Measurements from ENCODE around the gene SLC5A2.

The SLC5A2 gene

DNA sequence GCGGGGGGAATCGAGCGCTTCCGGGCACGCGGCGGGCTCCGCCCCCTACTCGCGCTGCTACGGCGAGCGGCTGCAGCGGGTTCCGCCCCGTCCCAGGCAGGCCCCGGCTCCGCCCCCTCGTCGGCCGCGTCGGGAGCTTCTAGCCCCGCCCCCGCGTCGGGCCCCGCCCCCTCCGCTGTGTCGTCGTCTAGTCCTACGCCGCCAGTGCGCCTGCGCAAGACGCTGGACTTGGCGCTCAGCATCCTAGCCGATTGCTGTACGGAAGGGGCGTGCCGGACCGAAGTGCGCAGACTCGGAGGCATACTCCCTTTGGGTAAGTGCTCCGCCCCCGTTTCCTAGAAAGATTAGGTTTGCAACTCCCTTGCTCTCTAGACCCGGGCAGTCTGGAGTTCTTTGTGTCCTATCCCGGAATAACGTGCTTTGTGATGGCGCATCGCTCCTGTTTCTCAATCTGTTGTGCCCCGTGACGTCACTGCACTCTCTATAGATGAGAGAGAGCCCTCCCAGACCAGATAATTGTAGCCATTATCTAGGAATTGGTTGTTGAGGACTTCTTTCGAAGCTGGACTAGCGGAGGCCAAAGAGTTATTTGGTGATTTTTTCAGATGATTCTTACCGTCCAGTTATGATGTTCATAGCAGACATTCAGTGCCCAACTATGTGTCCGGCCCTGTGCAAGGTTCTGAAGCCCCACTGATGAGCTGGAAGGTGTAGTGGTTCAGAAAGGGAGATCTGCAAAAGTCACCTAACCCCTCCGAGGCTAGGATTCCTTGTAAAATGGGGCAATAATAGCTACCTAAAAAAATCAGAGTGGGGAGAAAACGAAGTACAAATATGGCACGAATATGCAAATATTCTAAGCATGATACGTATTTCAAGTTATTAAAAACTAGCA is 23.0 kb upstream of the SLC5A2 start:
- DNase-seq: peak; percentile 77

DNA sequence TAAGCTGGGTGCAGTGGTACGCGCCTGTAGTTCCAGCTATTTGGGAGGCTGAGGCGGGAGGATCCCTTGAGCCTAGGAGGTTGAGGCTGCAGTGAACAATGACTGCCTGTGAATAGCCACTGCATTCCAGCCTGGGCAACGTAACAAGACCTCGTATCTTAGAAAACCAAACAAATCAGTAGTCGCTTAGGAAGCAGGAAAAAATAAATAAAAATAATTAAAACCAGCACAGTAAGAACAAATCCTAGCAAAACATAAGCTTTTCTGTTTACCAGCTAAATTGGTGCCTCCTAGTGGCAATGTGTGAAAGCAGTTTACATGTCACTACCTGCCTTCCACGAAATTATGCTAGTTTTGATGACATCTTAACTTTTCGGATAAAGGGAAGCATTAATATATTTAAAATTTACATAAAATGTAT is 22.3 kb upstream of the SLC5A2 start:
- no peak for DNase-seq

DNA sequence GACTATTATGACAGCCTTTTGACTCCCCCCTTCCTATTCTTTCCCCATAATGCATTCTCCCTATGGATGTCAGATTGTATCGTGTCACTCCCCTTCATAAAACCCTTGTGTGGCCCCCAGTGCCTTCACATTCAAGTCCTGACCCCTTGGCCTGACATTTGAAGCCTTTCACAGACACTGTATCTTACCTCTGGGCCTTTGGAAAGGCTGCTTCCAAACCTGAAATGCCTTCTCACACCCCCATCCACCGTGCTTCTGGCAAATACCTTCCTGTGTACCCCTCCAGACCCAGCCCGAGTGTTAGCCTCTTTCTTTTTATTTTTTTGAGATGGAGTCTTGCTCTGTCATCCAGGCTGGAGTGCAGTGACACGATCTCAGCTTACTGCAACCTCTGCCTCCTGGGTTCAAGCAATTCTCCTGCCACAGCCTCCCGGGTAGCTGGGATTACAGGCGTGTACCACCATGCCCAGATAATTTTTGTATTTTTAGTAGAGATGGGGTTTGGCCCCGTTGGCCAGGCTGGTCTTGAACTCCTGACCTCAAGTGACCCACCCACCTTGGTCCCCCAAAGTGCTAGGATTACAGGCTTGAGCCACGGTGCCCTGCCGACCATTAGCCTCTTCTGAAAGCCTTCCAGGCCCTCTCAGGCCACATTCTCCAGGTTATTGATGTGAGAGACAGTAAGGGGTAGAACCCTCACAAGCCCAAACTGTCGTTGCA is 21.6 kb upstream of the SLC5A2 start:
- no peak for DNase-seq

DNA sequence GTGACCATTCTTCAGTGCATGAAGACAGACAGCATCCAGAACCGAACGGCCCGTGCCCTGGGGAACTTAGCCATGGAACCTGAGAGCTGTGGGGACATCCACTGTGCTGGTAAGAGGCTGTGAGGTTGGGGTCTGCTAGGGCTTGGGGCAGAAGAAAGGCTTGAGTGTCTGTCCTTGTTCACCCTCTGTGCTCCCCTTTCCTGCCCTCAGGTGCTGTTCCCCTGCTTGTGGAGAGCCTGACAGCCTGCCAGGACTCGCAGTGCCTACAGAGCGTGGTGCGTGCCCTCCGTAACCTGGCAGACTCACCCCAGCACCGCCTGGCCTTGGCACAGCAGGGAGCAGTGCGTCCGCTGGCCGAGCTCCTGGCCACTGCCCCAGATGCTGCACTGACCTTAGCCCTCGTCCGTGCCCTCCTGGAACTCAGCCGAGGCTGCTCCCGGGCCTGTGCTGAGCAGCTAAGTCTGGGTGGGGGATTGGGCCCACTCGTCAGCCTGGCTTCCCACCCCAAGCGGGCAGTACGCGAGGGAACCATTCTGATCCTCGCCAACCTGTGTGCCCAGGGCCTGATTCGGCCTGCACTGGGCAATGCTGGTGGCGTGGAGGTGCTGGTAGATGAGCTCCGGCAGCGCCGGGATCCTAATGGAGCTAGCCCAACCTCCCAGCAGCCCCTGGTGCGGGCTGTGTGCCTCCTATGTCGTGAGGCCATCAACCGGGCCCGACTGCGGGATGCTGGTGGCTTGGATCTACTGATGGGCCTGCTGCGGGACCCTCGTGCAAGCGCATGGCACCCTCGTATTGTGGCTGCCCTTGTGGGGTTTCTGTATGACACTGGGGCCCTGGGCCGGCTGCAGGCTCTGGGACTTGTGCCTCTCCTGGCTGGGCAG is 20.8 kb upstream of the SLC5A2 start:
- DNase-seq: no peak

DNA sequence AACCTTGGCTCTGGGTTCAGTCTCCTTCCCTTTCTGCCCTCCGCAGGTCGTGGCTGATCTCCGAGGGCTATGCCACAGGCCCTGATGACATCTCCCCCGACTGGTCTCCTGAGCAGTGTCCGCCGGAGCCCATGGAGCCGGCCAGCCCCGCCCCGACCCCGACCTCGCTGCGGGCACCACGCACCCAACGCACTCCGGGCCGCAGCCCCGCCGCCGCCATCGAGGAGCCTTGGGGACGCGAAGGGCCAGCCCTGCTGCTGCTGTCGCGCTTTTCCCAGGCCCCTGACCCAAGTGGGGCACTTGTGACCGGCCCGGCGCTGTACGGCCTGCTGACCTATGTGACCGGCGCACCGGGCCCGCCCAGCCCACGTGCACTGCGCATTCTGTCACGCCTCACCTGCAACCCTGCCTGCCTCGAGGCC is 18.6 kb upstream of the SLC5A2 start:
- no peak for DNase-seq

DNA sequence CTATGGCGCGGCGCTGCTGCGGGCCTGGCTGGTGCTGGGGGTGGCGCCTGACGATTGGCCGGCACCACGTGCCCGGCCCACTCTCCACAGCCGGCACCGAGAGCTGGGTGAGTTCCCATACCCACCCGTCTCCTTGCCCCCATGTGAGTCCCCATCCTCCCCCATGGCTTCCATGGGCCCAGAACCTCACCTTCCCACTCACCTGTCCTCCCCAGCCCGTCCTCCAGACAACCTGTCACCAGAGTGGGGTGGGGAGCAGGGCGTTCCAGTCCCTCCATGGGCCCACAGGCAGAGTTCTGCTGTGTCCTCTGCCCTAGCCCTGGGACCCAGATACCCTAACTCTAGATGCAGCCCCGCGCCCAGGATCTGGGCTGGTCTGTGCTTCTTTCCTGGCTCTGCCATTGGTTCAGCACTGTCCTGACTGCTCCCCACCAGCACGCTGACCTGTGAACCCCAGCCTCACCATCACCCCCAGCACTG is 18.1 kb upstream of the SLC5A2 start:
- no peak for DNase-seq

DNA sequence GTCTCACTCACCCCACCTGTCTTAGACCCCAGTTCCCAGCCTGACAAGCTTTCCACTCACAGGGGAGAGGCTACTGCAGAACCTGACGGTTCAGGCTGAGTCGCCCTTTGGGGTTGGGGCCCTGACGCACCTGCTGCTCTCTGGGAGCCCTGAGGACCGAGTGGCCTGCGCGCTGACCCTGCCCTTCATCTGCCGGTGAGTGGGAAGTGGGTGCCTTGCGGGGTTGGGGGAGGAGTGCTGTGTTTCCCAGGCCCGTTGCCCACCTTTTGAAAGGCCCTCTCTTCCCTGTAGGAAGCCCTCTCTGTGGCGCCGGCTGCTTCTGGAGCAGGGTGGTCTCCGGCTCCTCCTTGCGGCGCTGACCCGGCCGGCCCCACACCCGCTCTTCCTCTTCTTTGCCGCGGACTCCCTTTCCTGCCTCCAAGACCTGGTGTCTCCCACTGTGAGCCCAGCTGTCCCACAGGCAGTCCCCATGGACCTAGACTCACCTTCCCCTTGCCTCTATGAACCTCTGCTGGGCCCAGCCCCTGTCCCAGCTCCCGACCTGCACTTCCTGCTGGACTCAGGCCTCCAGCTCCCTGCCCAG is 17.0 kb upstream of the SLC5A2 start:
- no peak for DNase-seq

DNA sequence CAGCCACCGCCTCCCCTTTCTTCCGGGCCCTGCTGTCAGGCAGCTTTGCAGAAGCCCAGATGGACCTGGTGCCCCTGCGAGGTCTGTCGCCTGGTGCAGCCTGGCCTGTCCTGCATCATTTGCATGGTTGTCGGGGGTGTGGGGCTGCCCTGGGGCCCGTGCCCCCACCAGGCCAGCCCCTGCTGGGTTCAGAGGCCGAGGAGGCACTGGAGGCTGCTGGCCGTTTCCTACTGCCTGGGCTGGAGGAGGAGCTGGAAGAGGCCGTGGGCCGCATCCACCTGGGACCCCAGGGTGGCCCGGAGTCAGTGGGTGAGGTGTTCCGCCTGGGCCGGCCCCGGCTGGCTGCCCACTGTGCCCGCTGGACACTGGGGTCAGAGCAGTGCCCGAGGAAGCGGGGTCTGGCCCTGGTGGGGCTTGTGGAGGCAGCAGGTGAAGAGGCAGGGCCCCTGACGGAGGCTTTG is 16.5 kb upstream of the SLC5A2 start:
- no peak for DNase-seq

DNA sequence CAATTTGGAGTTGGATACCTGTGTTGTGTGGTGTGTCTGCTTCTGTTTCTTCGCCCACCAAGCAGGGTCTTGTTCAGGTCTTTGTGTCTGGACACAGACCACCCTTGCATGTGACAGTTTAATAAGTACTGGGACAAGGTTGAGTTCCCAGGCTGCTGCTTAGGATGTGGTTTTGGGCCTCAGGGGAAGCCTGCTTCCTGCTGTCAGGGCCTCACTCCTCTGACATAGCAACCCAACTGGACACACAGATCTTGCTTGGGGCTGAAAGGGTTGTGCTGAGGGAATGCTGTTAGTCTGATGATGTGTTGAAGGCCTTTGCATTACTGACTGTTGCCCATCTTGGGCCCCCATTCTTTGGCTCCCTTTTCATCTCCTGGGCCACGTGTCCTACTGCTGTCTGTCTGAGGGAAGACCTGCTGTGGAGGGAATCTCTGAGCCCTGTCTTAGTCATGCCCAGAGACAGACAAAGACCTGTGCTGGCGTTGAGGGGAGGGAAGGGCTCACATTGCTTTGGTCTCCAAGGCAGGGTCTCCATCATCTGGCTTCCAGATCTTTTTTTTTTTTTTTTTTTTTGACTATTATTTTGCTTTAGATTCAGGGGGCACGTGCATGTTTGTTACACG is 15.7 kb upstream of the SLC5A2 start:
- DNase-seq: no peak

DNA sequence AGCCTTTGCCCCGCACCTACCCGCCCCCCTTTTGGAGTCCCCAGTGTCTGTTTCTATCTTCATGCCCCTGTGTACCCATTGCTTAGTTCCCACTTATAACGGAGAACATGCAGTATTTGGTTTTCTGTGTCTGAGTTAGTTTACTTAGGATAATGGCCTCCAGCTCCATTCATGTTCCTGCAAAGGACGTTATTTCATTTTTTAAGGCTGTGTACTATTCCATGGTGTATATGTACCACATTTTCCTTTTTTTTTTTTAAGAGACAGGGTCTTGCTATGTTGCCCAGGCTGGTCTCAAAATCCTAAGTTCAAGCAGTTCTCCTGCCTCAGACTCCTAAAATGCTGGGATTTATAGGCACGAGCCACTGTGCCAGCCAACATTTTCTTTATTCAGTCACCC is 15.1 kb upstream of the SLC5A2 start:
- DNase-seq: no peak

DNA sequence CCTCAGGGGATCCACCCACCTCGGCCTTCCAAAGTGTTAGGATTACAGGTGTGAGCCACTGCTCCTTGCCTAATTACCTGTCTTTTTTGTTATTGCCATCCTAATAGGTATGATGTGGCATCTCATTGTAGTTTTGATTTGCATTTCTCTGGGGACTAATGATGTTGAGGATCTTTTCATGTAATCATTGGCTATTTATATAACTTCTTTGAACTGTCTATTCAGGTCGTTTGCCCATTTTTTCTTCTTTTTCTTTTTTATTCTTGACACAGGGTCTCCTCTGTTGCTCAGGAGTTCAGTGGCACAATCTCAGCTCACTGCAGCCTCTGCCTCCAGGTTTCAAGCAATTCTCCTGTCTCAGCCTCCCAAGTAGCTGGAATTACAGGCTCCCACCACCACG is 12.3 kb upstream of the SLC5A2 start:
- DNase-seq: no peak

DNA sequence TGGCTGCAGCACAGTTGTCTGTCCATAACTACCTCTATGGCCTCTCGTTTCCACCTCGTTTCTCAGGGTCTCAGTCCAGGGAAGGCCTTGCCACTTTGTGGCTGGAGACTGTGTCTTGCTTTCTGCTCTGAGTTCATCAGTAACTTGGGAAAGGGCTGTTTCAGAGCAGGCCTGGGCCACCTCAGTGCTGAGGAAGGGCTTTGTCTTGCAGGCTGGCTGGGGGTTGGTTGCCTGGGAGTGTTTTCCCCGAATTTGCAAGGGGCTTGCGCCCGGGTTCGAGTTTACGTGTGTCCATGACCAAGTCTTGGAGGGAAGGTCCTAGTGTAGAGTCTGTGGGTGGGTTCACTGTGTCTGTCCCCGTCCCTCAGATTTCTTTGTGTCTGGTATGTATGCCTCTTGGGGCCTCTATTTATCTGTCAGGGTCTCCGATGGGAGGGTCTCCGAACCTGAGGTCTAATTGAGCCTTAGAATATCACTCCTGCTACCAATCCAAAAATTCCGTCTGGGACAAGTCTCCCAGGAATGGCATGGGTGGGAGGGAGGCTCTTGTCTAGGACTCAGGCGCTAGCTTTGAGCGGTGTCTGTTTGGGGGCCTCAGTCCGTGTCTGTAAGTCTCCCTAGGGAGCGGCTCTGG is 11.6 kb upstream of the SLC5A2 start:
- DNase-seq: no peak

DNA sequence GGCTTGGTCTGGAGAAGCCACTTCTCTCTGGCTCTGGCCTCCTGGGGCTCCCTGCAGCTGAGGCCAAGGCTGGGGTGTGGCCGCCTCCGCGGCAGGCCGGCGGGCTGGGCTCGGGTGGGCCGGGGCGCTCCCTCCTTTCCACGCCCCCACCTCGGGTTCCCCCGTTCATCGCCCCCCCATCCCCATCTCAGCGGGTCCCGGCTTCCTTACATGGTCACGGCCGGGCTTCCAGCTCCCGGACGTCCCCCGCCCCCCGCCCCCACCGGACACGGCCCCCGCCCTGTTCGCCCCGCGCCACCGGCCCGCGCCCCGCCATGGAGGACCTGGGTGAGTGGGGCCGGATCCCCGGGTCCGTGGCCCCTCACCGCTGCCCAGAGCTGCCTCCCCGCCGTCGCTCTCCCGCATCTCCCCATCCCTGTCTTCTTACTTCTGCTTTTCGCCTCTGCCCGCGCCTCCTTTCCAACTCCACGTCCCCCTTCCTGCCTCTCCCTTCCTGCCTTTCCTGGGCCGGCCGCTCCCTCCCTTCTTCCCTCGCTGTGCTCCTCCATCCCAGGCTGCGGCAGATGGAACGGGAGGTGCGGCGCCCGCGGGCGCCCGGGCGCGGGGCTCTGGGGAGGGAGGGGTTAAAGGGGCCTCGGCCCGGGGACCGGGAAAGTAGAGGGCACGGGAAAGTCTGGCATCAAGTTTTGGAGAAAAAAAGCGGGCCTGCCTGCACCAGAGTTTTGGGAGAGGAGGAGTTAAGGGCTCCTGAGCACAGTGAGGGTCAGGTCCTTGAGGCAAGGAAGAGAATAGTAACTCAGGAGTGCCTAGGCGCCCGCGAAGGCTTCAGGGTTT is 10.8 kb upstream of the SLC5A2 start, which contains the start of gene TGFB1I1:
TGFB1I1 (plus strand) TSS at position 278 of the 834 bp plus-strand sequence; CDS start at position 315, 37 bp downstream.
- DNase-seq: peak; percentile 77

DNA sequence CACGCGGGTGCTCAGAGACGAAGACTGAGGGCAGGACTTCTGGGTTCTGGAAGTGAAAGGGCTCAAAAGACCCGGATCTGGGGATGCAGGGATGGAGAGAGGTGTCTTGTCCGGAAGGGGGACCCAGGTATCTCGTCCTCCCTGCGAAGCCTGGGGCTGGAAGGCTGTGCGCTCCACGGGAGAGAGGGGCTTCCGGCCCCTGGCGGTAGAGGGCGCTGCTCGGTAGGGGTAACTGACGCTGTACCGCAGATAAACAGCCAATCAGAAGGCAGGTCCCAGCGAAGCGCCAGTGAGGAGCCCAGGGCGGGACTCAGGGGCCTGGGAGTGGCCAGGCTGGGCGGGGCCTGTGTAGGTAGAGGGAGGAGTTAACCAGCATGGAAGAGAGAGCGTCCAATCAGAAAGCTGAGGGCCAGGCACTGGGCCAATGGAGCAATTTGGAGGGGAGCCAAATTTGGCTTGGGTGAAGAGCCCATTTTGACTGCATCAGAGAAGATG is 10.2 kb upstream of the SLC5A2 start:
- peak; percentile 55 for DNase-seq

DNA sequence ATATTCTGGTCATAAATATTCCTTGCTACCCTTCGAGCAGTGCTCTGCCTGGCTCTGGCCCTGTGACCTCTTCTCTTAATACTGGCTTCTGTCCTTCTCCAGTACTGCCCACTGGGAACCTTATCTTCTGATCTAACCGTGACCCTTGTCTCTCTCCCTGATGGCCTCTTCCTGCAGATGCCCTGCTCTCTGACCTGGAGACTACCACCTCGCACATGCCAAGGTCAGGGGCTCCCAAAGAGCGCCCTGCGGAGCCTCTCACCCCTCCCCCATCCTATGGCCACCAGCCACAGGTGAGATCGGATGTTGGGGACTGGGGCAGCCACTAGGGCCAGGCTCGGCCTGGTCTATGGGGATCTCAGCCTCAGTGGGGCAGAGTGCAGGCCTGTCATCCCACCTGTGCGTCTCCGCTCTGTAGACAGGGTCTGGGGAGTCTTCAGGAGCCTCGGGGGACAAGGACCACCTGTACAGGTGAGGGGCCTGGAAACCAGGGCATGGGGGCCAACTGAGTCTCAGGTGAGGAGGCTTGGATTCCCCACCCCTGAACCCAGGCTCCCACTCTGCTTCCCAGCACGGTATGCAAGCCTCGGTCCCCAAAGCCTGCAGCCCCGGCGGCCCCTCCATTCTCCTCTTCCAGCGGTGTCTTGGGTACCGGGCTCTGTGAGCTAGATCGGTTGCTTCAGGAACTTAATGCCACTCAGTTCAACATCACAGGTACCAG is 9.5 kb upstream of the SLC5A2 start:
- DNase-seq: no peak

DNA sequence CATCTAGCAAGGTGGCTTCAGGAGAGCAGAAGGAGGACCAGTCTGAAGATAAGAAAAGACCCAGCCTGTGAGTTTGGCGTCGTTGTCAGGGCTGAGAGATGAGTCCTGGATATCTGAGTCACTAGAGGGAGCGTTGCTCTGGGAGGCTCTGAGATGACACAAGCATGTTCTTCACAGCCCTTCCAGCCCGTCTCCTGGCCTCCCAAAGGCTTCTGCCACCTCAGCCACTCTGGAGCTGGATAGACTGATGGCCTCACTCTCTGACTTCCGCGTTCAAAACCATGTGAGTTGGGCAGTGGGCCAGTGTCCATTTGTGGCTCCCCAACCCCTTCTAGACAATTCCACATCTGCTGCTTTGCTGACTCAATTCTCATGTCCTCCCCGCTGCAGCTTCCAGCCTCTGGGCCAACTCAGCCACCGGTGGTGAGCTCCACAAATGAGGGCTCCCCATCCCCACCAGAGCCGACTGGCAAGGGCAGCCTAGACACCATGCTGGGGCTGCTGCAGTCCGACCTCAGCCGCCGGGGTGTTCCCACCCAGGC is 8.7 kb upstream of the SLC5A2 start:
- DNase-seq: no peak

DNA sequence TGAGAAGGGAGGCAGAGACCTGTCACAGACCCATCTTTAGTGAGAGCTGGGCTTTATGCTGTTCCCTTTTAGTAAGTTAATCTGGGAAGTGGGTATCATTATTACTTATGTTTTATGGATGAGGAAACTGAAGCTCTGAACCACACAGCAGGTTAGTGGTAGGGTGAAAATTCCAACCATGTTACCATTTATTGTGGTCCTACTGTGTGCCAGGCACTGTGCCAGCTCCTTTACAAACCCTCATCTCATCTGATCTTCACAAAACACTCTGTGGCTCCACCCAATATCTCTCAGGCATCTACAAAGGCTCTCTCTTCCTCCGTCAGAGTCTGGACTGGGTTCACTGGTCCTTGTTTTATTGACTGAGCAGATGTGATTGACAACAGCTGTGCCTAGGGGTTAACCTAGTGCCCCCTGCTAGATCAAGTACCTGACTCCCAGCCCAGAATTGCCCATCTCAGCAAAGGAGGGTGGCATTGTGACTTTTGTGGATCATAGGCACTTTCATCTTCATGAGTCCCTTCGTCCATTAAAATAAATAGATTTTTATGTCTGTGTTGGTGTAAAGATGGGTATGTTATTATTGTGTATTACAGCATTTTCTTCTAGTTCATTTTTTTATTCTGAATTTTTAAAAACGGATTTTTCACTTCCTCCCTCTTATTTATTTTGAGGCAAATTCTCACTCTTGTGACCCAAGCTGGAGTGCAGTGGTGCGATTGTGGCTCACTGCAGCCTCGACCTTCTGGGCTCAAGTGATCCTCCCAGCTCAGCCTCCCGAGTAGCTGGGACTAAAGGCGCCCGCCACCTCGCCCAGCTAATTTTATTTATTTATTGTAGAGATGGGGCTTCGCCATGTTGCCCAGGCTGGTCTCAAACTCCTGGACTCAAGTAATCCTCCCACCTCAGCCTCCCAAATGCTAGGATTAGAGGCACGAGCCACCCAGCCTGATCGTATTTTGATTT is 7.9 kb upstream of the SLC5A2 start:
- DNase-seq: no peak

DNA sequence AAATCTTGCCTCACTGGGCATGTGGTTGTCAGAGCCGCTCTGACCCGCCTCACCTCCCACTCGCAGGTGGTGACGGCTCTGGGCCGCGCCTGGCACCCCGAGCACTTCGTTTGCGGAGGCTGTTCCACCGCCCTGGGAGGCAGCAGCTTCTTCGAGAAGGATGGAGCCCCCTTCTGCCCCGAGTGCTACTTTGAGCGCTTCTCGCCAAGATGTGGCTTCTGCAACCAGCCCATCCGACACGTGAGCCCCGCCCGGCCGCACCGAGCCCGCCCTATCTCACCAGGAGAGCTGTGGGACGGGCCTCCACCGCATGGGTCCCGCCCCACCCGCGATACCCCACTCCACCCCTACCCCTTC is 7.0 kb upstream of the SLC5A2 start:
- DNase-seq: no peak

Data from right kidney (tissue), 1 donor.